T-helper 1 cell treated with Interleukin-12 subunit alpha and Interleukin-12 subunit beta and Interleukin-4 antibody, amounts not matched to agents 30 ng/mL and 1 ng/mL, for 36 hours (primary cell): ENCODE results near the gene CNOT9. TPM values are rescaled to one million over a fixed set of nuclear protein-coding genes. Genes with fewer than 3 reads are reported as not detected.

Source experiments
- intact Hi-C: fragments of 100-400 bp; cut with micrococcal nuclease; formaldehyde crosslinking; loops from one replicate; pipeline ENCODE4 v1.15.1; 2024
- total RNA-seq: library from RNA; stranded (reverse); gene quantifications from 2 replicates; pipeline ENCODE4 v1.2.3, GENCODE V29; 2022

Gene CNOT9
- total RNA-seq, 1 donor from 2014 or later: 105 TPM

GRCh38 chr2:218643751-218644310, 75.2 kb downstream of the CNOT9 start:
- intact Hi-C loops: no loop called here

GRCh38 chr2:218644721-218645120, 76.1 kb downstream of the CNOT9 start:
- intact Hi-C loops: no loop called here

- intact Hi-C loops: no loop called here
Observed at GRCh38 chr2:218645126-218645525, 76.5 kb downstream of the CNOT9 start.

Other genes starting within 250 kb of the CNOT9 start
- gene CATIP, start 212.0 kb upstream of the CNOT9 start, total RNA-seq: not detected in 2 replicates
- 0.32 and 0.34 TPM in 2 replicates for gene SLC11A1, start 186.6 kb upstream of the CNOT9 start, total RNA-seq
- gene CTDSP1, start 169.0 kb upstream of the CNOT9 start, total RNA-seq: 145 and 146 TPM in 2 replicates
- 0.27 TPM in 1 of 2 replicates, not detected in the other for gene VIL1, start 149.7 kb upstream of the CNOT9 start, total RNA-seq
- gene USP37, start 488 bp upstream of the CNOT9 start, total RNA-seq: 30.3 and 32.8 TPM in 2 replicates
- gene PLCD4, start 39.1 kb downstream of the CNOT9 start, total RNA-seq: 0.49 and 0.64 TPM in 2 replicates
- gene ZNF142, start 90.8 kb downstream of the CNOT9 start, total RNA-seq: 57.0 and 59.0 TPM in 2 replicates
- gene BCS1L, start 90.8 kb downstream of the CNOT9 start, total RNA-seq: 51.6 and 52.2 TPM in 2 replicates
- gene RNF25, start 103.2 kb downstream of the CNOT9 start, total RNA-seq: 23.8 and 26.9 TPM in 2 replicates
- 16.6 and 17.6 TPM in 2 replicates for gene STK36, start 103.2 kb downstream of the CNOT9 start, total RNA-seq
- 38.5 and 47.3 TPM in 2 replicates for gene TTLL4, start 142.0 kb downstream of the CNOT9 start, total RNA-seq
- 0.12 and 0.17 TPM in 2 replicates for gene CYP27A1, start 213.3 kb downstream of the CNOT9 start, total RNA-seq